ELF-1 (cell line): ENCODE data around the gene RORC.
"Not testable (repeated sequence)": the region's sequence is repeated elsewhere in the genome, so short reads cannot be mapped to it uniquely, and the experiment has no call there.

Experiments
- DNase-seq: peaks from one replicate; pipeline ENCODE4 v3.0.0-alpha.2; 2016; ENCODE audit warnings: low read depth, low spot score

The RORC gene

GRCh38 chr1:151831605-151832004 is at the start of gene RORC:
Gene RORC, minus strand, starts transcription at chr1:151831802. Its CDS starts 38 bp downstream, at chr1:151831764.
- no peak for DNase-seq

- no peak for DNase-seq
Measured at GRCh38 chr1:151875419-151876097, 44.0 kb upstream of the RORC start.

GRCh38 chr1:151872776-151873175 is 41.2 kb upstream of the RORC start:
- peak; percentile 32 for DNase-seq

GRCh38 chr1:151871284-151872030 is 39.9 kb upstream of the RORC start:
- no peak for DNase-seq

GRCh38 chr1:151868486-151868885 is 36.9 kb upstream of the RORC start:
- DNase-seq, result no peak

- DNase-seq, result no peak
Measured at GRCh38 chr1:151867765-151868411, 36.3 kb upstream of the RORC start.

GRCh38 chr1:151867321-151867720 is 35.7 kb upstream of the RORC start:
- no peak for DNase-seq

- no peak for DNase-seq
Measured at GRCh38 chr1:151864411-151864810, 32.8 kb upstream of the RORC start.

- DNase-seq, result no peak
Measured at GRCh38 chr1:151862604-151863003, 31.0 kb upstream of the RORC start.

- DNase-seq, result peak; percentile 94
Measured at GRCh38 chr1:151860504-151861187, 29.0 kb upstream of the RORC start.

GRCh38 chr1:151859891-151860293 is 28.3 kb upstream of the RORC start:
- DNase-seq, result no peak

- DNase-seq, result no peak
Measured at GRCh38 chr1:151858886-151859665, 27.5 kb upstream of the RORC start.

GRCh38 chr1:151858030-151858746 is 26.6 kb upstream of the RORC start:
- no peak for DNase-seq

- no peak for DNase-seq
Measured at GRCh38 chr1:151855933-151856332, 24.3 kb upstream of the RORC start.

- not testable (repeated sequence) for DNase-seq
Measured at GRCh38 chr1:151855516-151855915, 23.9 kb upstream of the RORC start.

- DNase-seq, result no peak
Measured at GRCh38 chr1:151854658-151855057, 23.1 kb upstream of the RORC start.

- DNase-seq, result no peak
Measured at GRCh38 chr1:151853411-151853943, 21.9 kb upstream of the RORC start, which contains the start of gene THEM5. Gene THEM5, minus strand, starts transcription at chr1:151853712. Its CDS starts 147 bp downstream, at chr1:151853565.

- DNase-seq, result no peak
Measured at GRCh38 chr1:151852733-151853132, 21.1 kb upstream of the RORC start.

- DNase-seq, result peak; percentile 57
Measured at GRCh38 chr1:151851886-151852285, 20.3 kb upstream of the RORC start.

GRCh38 chr1:151849871-151850270 is 18.3 kb upstream of the RORC start:
- no peak for DNase-seq
